ENCODE measurements around the gene SDCCAG8.

The SDCCAG8 gene

GRCh38 chr1:243547891-243548290, 292.1 kb downstream of the SDCCAG8 start:
- Histone ChIP-seq H3K27ac (no peak overlapping the region), H3K27me3 (ENCODE audit: insufficient read depth, low read depth) (no peaks in the 10 kb centered on the region), H3K4me3 (IDR thresholded peaks at IDR 0.05; ENCODE audit: insufficient read depth, low read depth, low read length) (no peak overlapping the region), H3K36me3 (ENCODE audit: insufficient read depth) (no peaks in the 10 kb centered on the region), H3K9ac (no peak overlapping the region), H3K4me2 (no peak overlapping the region), H2AFZ (ENCODE audit: low read depth) (no peak overlapping the region), H4K20me1 (ENCODE audit: insufficient read depth) (0 out of 2 replicates have a peak, but pooled peaks cover 4% of the 10 kb centered on the region), H3K79me2 (ENCODE audit: insufficient read depth, low read depth) (no peaks in the 10 kb centered on the region), H3K4me1 (ENCODE audit: low read depth, poor library complexity, severe bottlenecking) (no peaks in the 10 kb centered on the region)
- no peak for TF ChIP-seq CTCF (conservative IDR thresholded peaks at IDR 0.05; ENCODE audit: low read depth, low read length)

GRCh38 chr1:243548516-243548915, 292.7 kb downstream of the SDCCAG8 start:
- Histone ChIP-seq H4K20me1 (ENCODE audit: insufficient read depth) (0 out of 2 replicates have a peak, but pooled peaks cover 4% of the 10 kb centered on the region), H3K27me3 (ENCODE audit: insufficient read depth, low read depth) (no peaks in the 10 kb centered on the region), H3K9ac (no peak overlapping the region), H3K36me3 (ENCODE audit: insufficient read depth) (no peaks in the 10 kb centered on the region), H2AFZ (ENCODE audit: low read depth) (no peak overlapping the region), H3K4me2 (no peak overlapping the region), H3K79me2 (ENCODE audit: insufficient read depth, low read depth) (no peaks in the 10 kb centered on the region), H3K4me3 (IDR thresholded peaks at IDR 0.05; ENCODE audit: insufficient read depth, low read depth, low read length) (no peak overlapping the region), H3K27ac (no peak overlapping the region), H3K4me1 (ENCODE audit: low read depth, poor library complexity, severe bottlenecking) (no peaks in the 10 kb centered on the region)
- TF ChIP-seq CTCF (conservative IDR thresholded peaks at IDR 0.05; ENCODE audit: low read depth, low read length), result no peak

- H3K36me3 ChIP-seq (ENCODE audit: insufficient read depth), result no peaks in the 10 kb centered on the region
- H3K27ac ChIP-seq, result no peak overlapping the region
- 0 out of 2 replicates have a peak, but pooled peaks cover 4% of the 10 kb centered on the region for H4K20me1 ChIP-seq (ENCODE audit: insufficient read depth)
- H3K4me3 ChIP-seq (IDR thresholded peaks at IDR 0.05; ENCODE audit: insufficient read depth, low read depth, low read length), result no peak overlapping the region
- no peak for TF ChIP-seq CTCF (conservative IDR thresholded peaks at IDR 0.05; ENCODE audit: low read depth, low read length)
- H3K9ac ChIP-seq, result no peak overlapping the region
- no peaks in the 10 kb centered on the region for H3K4me1 ChIP-seq (ENCODE audit: low read depth, poor library complexity, severe bottlenecking)
- no peaks in the 10 kb centered on the region for H3K27me3 ChIP-seq (ENCODE audit: insufficient read depth, low read depth)
- H3K79me2 ChIP-seq (ENCODE audit: insufficient read depth, low read depth), result no peaks in the 10 kb centered on the region
- H3K4me2 ChIP-seq, result no peak overlapping the region
- H2AFZ ChIP-seq (ENCODE audit: low read depth), result no peak overlapping the region
Measured at GRCh38 chr1:243549108-243549507, 293.3 kb downstream of the SDCCAG8 start.

Data from KMS-11 (cell line).